Measurements from ENCODE around the gene RAD51B.

GRCh38 chr14:68534276-68534675 is 714.7 kb downstream of the RAD51B start:
- TF ChIP-seq CTCF (IDR thresholded peaks at IDR 0.05), result no peak
- no peak for TF ChIP-seq POLR2A (IDR thresholded peaks at IDR 0.05)
